ENCODE data around the gene ADD2.

The ADD2 gene

GRCh38 chr2:70612574-70612973 lies 155.4 kb downstream of the ADD2 start:
- no peak for TF ChIP-seq CTCF (conservative IDR thresholded peaks at IDR 0.05; ENCODE audit: low read depth, low read length)
- no peak for DNase-seq (ENCODE audit: low read depth)

GRCh38 chr2:70608373-70608772 lies 159.6 kb downstream of the ADD2 start:
- no peak for TF ChIP-seq CTCF (conservative IDR thresholded peaks at IDR 0.05; ENCODE audit: low read depth, low read length)
- DNase-seq (ENCODE audit: low read depth) = no peak
- no peak overlapping the region for H3K4me3 ChIP-seq (ENCODE audit: low read depth, low read length)

More at GRCh38 chr2:70612574-70612973, 155.4 kb downstream of the ADD2 start:
- H3K4me3 ChIP-seq (ENCODE audit: low read depth, low read length) = no peak overlapping the region

GRCh38 chr2:70607121-70607561 lies 160.9 kb downstream of the ADD2 start:
- H3K4me3 ChIP-seq (ENCODE audit: low read depth, low read length) = no peak overlapping the region
- no peak for TF ChIP-seq CTCF (conservative IDR thresholded peaks at IDR 0.05; ENCODE audit: low read depth, low read length)
- DNase-seq (ENCODE audit: low read depth) = no peak

Data from choroid plexus epithelial cell (primary cell).